Measurements from ENCODE around the gene DHX16.
A peak's percentile ranks its signal among the peaks of the same experiment; 100 is the strongest.
"Not testable (repeated sequence)": the region's sequence is repeated elsewhere in the genome, so short reads cannot be mapped to it uniquely, and the experiment has no call there.

The DHX16 gene

DNA sequence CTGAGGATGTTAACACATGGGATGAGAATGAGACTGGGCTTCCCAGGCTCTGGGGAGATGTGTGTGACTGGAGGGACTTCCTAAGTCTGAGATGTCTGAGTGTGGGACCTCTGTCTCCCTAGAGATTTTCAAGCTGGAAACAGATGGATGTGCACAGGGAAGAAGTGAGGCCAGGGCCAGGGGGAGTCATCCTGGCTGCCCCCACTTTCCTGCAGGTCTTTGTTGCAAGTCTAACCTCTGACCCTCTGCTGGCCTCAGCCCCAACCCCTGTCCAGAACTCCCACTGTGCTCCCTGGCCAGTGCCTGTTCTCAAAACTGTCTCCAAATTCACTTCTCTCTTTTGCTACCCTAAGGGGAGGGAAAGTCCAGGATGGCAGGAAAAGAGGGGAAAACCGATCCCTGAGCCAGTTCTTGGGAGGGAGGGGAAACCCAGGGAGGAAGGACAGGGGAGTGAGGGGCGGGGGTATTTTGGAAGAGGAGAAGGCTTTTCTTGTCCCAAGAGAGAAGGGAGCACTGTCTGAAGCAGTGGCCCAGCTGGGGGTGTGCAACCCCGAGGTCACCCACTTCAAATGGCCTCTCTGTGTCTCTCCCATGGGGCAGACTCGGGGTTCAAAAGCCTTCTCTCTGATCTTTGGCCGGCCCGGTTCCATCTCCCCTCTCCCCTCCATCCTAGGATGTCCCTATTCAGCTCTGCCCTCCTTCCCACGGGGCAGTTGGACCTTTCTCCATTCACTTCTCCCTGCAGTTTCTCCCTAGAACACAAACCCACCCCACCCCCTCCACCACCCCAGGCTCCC is 10.6 kb upstream of the DHX16 start:
- H3K9ac ChIP-seq (ENCODE audit: low read length): peak overlapping the region; percentile 98
- peaks cover 51% of the 10 kb centered on the region for H3K4me1 ChIP-seq (ENCODE audit: insufficient read depth, low read length)
- peaks cover 20% of the 10 kb centered on the region for H3K36me3 ChIP-seq (ENCODE audit: insufficient read depth, low read length)
- H3K27me3 ChIP-seq (ENCODE audit: control insufficient read depth in 1 of 2, insufficient read depth in 2 of 2, low read length in 2 of 2): no peaks in the 10 kb centered on the region
- H3K9me3 ChIP-seq (ENCODE audit: low read length): no peaks in the 10 kb centered on the region
- H3K4me3 ChIP-seq (ENCODE audit: low read depth in 1 of 2, low read length in 2 of 2): peak overlapping the region; percentile 88 to 99
- H3K27ac ChIP-seq (ENCODE audit: low read depth, low read length): peak overlapping the region; percentile 100

DNA sequence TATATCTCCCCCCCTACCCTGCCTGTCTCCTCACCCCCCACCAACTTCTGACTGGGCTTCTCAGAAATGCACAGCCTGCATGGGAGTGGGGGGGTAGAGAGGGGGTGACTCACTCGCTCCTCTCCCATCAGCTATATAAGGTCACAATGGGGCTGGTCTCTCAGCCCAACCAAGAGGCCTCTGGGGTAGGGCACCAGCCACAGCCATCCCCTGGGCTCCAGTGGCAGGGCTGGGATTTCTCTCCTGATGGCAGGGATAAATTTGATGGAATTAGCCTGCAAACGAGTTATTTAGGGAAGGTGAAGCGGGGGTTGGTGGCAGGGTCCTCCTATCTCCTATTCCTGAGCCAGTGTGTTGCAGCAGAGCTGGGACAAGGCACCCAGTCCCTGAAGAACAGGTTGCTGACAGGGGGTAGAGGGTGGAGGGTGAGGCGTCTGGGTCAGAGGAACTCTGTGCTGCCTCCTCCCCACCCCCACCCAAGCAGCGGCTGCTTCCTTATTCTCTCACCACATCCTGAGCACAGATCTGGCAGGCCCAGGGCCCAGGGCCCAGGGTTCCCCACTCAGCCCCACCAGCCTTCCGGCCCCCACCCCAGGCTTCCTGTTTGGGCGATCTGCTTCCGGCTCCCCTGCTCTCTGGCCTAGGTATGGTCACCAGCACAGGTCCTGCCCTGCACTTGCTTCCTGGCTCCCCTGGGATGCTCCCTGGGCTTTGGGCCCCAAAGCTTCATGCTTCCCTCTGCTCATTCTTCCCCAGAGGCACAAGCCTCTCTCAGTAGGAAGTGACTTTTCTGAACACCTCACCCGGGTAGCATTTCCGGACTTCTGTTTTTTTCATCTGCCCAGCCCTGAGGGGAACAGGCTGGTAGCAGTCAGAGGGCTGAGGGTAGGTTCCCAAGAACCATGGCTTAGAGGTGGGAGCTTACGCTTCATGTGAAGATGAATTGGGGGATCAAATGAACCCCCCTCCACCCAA is 9.6 kb upstream of the DHX16 start:
- peaks cover 44% of the 10 kb centered on the region for H3K4me1 ChIP-seq (ENCODE audit: insufficient read depth, low read length)
- H3K4me3 ChIP-seq (ENCODE audit: low read depth in 1 of 2, low read length in 2 of 2): peak overlapping the region; percentile 88 to 99
- peaks cover 27% of the 10 kb centered on the region for H3K36me3 ChIP-seq (ENCODE audit: insufficient read depth, low read length)

DNA sequence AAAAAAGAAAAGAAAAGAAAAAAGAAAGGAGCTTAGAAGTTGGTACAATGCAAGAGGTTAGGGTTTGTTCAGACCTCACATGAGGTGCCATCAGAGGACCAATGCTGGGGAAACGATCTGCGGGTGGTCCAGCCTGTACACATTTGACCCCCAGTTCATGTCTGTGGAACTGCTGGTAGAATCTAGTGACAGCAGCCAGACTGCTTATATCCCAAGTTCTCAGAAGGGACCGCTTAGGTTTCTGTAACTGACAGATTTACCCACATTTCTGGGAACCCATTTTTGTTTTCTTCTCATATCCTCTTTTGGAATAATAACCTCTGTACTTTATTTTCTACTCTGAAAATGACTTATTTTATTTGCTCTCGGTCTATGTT is 8.9 kb upstream of the DHX16 start:
- Histone ChIP-seq H3K36me3 (ENCODE audit: insufficient read depth, low read length) (peaks cover 34% of the 10 kb centered on the region), H3K4me1 (ENCODE audit: insufficient read depth, low read length) (peaks cover 44% of the 10 kb centered on the region), H3K9me3 (ENCODE audit: low read length) (no peaks in the 10 kb centered on the region), H3K9ac (ENCODE audit: low read length) (peak overlapping the region; percentile 98), H3K4me3 (ENCODE audit: low read depth in 1 of 2, low read length in 2 of 2) (peak overlapping the region; percentile 35 to 99), H3K27ac (ENCODE audit: low read depth, low read length) (peak overlapping the region; percentile 100), H3K27me3 (ENCODE audit: control insufficient read depth in 1 of 2, insufficient read depth in 2 of 2, low read length in 2 of 2) (no peaks in the 10 kb centered on the region)

More for the DNA sequence above, 9.6 kb upstream of the DHX16 start:
- peak overlapping the region; percentile 100 for H3K27ac ChIP-seq (ENCODE audit: low read depth, low read length)
- no peaks in the 10 kb centered on the region for H3K9me3 ChIP-seq (ENCODE audit: low read length)
- no peaks in the 10 kb centered on the region for H3K27me3 ChIP-seq (ENCODE audit: control insufficient read depth in 1 of 2, insufficient read depth in 2 of 2, low read length in 2 of 2)
- peak overlapping the region; percentile 98 for H3K9ac ChIP-seq (ENCODE audit: low read length)

DNA sequence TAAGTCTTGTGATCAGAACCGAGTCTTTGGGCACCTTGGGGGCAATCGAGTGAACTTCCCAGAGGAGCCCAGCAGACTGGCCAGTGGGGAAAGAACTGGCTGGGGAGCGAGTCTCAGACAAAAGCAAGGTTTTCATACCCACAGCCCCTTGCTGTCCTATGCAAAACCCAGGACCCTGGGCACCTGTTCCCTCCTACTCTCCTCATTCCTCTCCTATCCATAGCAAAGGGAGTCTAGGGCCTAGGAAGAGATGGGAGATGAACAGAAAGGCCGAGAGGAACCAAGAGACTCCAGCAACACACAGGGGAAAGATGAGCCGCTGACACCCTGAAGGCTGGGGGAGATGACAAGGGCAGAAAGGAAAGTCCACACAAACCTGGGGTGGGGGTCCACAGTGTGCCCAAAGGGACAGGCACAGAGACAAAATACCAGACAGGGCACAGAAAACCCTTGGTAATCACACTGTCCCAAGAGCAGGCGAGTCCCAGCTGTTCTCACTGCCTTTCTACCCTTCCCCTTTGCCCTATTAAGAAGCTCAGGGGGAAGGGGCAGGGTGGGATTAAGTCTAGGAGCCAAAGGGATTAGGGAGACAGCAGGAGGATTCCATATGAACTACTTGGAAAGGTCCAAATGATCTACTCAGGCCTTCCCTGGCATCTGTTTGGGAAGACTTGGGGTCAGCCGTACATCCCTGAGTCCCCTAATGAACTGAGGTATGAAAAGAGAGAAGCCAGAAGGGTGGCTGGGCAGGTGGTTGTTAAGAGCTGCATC is 7.1 kb upstream of the DHX16 start:
- peak overlapping the region in 1 of 2 donors; percentile 43 for H3K4me3 ChIP-seq (ENCODE audit: low read depth in 1 of 2, low read length in 2 of 2)
- H3K9ac ChIP-seq (ENCODE audit: low read length): peak overlapping the region; percentile 57
- H3K27me3 ChIP-seq (ENCODE audit: control insufficient read depth in 1 of 2, insufficient read depth in 2 of 2, low read length in 2 of 2): no peaks in the 10 kb centered on the region
- H3K4me1 ChIP-seq (ENCODE audit: insufficient read depth, low read length): peaks cover 44% of the 10 kb centered on the region
- H3K9me3 ChIP-seq (ENCODE audit: low read length): no peaks in the 10 kb centered on the region
- peaks cover 45% of the 10 kb centered on the region for H3K36me3 ChIP-seq (ENCODE audit: insufficient read depth, low read length)
- H3K27ac ChIP-seq (ENCODE audit: low read depth, low read length): peak overlapping the region; percentile 100

DNA sequence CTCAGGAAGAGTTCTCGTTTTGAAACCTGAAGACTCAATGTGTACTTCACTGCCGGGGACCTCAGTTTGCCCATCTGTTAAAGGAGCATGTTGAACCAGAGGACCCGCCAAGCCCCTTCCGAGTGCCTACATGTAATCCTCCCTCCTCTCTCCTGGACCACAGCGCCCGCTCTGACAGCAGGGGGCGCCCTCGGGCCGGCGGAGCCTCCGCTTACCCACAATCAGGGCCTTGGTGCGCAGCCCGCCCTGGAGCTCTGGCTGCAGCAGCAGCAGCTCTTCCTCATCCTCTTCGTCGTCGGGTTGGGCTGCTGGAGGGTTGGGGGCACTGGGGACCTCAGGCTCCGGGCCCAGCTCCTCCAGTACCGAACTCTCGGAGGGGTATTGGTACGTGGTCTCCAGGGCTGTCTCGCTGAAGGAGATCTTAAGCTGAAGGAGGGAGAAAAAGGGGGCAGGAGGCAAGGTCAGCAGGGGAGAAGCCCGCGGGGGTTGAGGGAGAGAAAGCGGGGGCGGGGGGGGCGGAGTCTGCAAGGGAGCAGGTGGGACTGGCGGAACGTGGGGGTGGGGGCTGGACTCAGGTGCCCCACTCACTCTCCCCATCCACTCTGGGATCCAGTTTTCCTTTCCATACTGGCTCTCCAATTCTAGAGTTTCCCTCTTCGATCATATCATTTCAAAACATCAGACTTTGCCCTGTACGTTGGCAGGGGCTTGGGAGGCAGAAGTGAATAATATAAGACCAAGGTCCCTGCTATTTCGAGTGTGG is 6.3 kb upstream of the DHX16 start:
- no peaks in the 10 kb centered on the region for H3K27me3 ChIP-seq (ENCODE audit: control insufficient read depth in 1 of 2, insufficient read depth in 2 of 2, low read length in 2 of 2)
- H3K9me3 ChIP-seq (ENCODE audit: low read length): no peaks in the 10 kb centered on the region
- H3K27ac ChIP-seq (ENCODE audit: low read depth, low read length): peak overlapping the region; percentile 100
- peaks cover 45% of the 10 kb centered on the region for H3K36me3 ChIP-seq (ENCODE audit: insufficient read depth, low read length)
- peak overlapping the region in 1 of 2 donors; percentile 43 for H3K4me3 ChIP-seq (ENCODE audit: low read depth in 1 of 2, low read length in 2 of 2)
- H3K9ac ChIP-seq (ENCODE audit: low read length): peak overlapping the region; percentile 57
- H3K4me1 ChIP-seq (ENCODE audit: insufficient read depth, low read length): peaks cover 44% of the 10 kb centered on the region

DNA sequence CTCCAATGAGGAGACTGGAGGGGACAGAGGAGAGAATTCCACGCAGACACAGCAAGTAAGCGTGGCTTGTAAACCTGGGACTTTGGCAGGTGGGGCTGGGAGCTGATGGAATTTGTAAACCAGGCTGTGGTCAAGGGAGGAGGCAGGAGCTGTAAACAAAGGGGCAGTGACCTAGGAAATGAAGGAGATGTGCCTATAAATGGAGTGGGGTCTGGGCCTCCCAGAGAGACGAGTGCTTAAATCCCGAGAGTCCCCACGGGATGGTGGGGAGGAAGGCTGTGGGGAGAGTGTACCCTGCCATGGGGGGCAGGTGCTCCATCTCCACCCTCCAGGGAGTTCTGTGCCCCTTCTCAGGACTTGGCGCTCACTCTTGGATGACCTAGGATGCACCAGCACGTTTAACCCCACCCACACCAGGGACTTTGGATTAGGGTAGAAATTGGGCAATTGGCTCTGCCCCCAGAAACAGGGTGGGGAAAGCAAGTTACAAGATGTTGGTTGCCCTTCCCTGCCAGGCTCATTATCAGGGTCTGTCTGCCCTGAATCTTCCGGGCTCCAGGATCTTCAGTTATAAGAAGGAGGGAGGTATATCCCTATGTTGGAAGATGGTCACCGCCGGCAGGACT is 4.0 kb upstream of the DHX16 start:
- H3K36me3 ChIP-seq (ENCODE audit: insufficient read depth, low read length): peaks cover 42% of the 10 kb centered on the region
- no peak overlapping the region for H3K9ac ChIP-seq (ENCODE audit: low read length)
- H3K4me3 ChIP-seq (ENCODE audit: low read depth in 1 of 2, low read length in 2 of 2): no peak overlapping the region
- H3K4me1 ChIP-seq (ENCODE audit: insufficient read depth, low read length): peaks cover 29% of the 10 kb centered on the region
- H3K27me3 ChIP-seq (ENCODE audit: control insufficient read depth in 1 of 2, insufficient read depth in 2 of 2, low read length in 2 of 2): no peaks in the 10 kb centered on the region
- no peak overlapping the region for H3K27ac ChIP-seq (ENCODE audit: low read depth, low read length)
- no peaks in the 10 kb centered on the region for H3K9me3 ChIP-seq (ENCODE audit: low read length)

DNA sequence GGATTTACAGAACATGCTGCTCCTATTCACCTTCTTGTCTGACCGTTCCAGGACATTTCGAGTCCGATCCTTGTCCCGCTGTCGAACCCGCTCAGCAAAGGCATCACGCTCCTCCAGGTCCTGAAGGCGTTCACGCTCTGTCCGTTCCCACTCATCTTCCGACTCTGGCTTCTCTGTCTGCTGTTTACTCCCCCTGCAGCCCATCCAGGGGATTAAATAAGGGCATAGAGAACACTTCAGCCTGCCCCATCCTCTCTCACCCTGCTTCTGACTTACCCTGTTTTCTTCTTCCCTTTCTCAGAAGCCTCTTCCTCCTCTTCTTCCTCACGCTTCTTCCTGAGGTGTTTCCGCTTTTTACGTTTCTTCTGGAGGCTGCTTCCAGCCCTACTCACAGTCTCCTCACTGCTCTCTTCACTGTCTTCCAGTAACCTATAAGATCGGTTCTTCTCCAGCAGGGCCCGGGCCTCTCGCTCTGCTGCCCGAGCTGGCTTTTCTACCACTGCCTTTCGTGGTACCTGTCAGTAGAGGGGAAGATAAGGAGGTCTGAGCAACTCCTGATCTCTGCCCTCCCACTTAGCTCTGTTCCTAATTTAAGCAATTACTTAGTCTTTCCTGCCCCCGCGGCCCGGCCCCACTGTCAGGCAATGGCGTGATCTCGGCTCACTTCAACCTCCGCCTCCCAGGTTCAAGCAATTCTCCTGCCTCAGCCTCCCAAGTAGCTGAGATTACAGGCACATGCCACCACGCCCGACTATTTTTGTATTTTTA is 1.9 kb downstream of the DHX16 start:
- H3K27me3 ChIP-seq (ENCODE audit: control insufficient read depth in 1 of 2, insufficient read depth in 2 of 2, low read length in 2 of 2): no peaks in the 10 kb centered on the region
- no peaks in the 10 kb centered on the region for H3K9me3 ChIP-seq (ENCODE audit: low read length)
- H3K9ac ChIP-seq (ENCODE audit: low read length): no peak overlapping the region
- peaks cover 28% of the 10 kb centered on the region for H3K36me3 ChIP-seq (ENCODE audit: insufficient read depth, low read length)
- no peak overlapping the region for H3K27ac ChIP-seq (ENCODE audit: low read depth, low read length)
- peaks cover 15% of the 10 kb centered on the region for H3K4me1 ChIP-seq (ENCODE audit: insufficient read depth, low read length)
- H3K4me3 ChIP-seq (ENCODE audit: low read depth in 1 of 2, low read length in 2 of 2): no peak overlapping the region

DNA sequence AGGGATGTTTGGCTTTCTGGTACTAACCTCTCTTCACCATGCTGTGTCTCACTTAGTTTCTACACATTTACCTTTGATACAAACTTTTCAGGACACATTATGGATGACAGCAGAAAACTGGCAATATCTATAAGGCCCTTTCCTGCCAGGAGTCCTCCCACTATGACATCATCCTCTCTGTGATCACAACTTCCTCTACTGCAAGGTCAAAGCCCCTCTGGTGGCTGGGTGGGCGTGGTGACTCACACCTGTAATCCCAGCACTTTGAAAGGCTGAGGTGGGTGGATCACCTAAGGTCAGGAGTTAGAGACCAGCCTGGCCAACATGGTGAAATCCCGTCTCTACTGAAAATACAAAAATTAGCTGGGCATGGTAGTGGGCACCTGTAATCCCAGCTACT is 6.5 kb downstream of the DHX16 start:
- H3K9ac ChIP-seq (ENCODE audit: low read length); H3K9me3 ChIP-seq (ENCODE audit: low read length); H3K27ac ChIP-seq (ENCODE audit: low read depth, low read length); H3K27me3 ChIP-seq (ENCODE audit: control insufficient read depth in 1 of 2, insufficient read depth in 2 of 2, low read length in 2 of 2); H3K4me3 ChIP-seq (ENCODE audit: low read depth in 1 of 2, low read length in 2 of 2); H3K4me1 ChIP-seq (ENCODE audit: insufficient read depth, low read length): not testable (repeated sequence)
- peaks cover 70% of the 10 kb centered on the region for H3K36me3 ChIP-seq (ENCODE audit: insufficient read depth, low read length)

DNA sequence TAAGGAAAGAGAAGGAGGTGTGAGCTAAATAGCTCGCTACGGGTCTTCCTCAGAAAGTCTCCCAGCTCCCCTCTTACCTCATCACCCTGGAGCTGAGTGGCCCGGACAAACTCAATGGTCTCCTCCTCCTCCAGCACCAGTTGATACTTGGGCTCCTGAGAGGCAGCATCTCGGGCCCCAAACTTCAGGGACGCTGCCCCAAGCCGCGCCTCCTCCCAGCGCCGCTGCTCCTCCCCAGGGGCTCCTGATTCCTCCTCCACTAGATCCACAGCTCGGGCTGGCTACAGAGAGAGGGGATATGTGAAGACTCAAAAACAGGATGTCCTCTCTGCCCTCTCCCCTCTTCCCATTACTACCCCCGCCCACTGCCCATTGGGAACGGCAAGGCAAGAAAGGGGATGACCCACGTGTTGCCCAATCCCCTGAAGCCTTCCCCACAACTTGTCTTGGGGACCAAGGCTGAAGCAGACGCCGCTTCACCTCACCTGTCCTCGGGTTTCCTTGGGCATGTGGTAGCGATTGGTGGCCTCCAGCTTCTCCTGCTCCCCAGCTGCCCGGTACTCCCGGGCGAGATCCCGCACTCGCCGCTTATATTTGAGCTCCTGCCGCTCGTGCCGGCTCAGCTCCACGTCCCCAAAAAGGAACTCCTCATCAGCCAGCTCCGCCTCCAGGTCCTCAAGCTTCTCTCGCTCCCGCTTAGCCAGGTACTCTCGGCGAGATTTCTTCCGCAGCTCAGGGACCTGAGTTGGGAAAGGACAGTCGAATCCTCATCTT is 7.6 kb downstream of the DHX16 start:
- Histone ChIP-seq H3K27me3 (ENCODE audit: control insufficient read depth in 1 of 2, insufficient read depth in 2 of 2, low read length in 2 of 2) (no peaks in the 10 kb centered on the region), H3K36me3 (ENCODE audit: insufficient read depth, low read length) (peaks cover 63% of the 10 kb centered on the region), H3K4me1 (ENCODE audit: insufficient read depth, low read length) (no peaks in the 10 kb centered on the region), H3K9ac (ENCODE audit: low read length) (no peak overlapping the region), H3K27ac (ENCODE audit: low read depth, low read length) (no peak overlapping the region), H3K9me3 (ENCODE audit: low read length) (no peaks in the 10 kb centered on the region), H3K4me3 (ENCODE audit: low read depth in 1 of 2, low read length in 2 of 2) (no peak overlapping the region)
